IMR-90 (cell line): ENCODE measurements around the gene PJA2. TPM values are rescaled to one million over a fixed set of nuclear protein-coding genes. Genes with fewer than 3 reads are reported as not detected.

ENCODE experiments used
- ATAC-seq: fragments of 200-7000 bp; cut with Tn5 transposase; 2 replicates; pipeline ENCODE4 v1.9.1; 2020; ENCODE audit warnings: low read depth, mild to moderate bottlenecking, moderate library complexity
- BruUV-seq: library from RNA; stranded (reverse); fragments of 400-500 nt; replicated peaks from 2 replicates; lab custom pipeline; 2021; lab: Mats Ljungman, UMichigan
- CTCF ChIA-PET: fragments of 300-600 bp; formaldehyde crosslinking; extraction: SDS; loops from one replicate; lab custom pipeline; 2021; ENCODE audit warnings: antibody characterized with exemption; lab: Yijun Ruan, JAX
- POLR2A ChIA-PET: fragments of 300-600 bp; sonication (Branson Sonifier 250); formaldehyde crosslinking; loops from one replicate; lab custom pipeline; 2022; ENCODE audit warnings: antibody characterized with exemption; ENCODE audit not compliant: unreplicated experiment; lab: Charles Lee
- DNase-seq: peaks from one replicate; pipeline ENCODE4 v3.0.0; 2013
- H2AFZ ChIP-seq: replicated peaks from 2 replicates; pipeline ENCODE3; 2013; ENCODE audit warnings: low read length, mild to moderate bottlenecking; ENCODE audit not compliant: poor library complexity
- H2AK5ac ChIP-seq: 2 replicates; pipeline ENCODE4 v1.6.1; 2013; ENCODE audit warnings: low read depth, low read length, inconsistent platforms
- H2AK9ac ChIP-seq: replicated peaks from 2 replicates; pipeline ENCODE3; 2013; ENCODE audit warnings: mild to moderate bottlenecking, low read depth, low read length, moderate library complexity; ENCODE audit not compliant: poor library complexity
- H2BK120ac ChIP-seq: 2 replicates; pipeline ENCODE4 v1.6.1; 2013; ENCODE audit warnings: low read depth, low read length, inconsistent platforms
- H2BK15ac ChIP-seq: 3 replicates; pipeline ENCODE4 v1.6.1; 2013; ENCODE audit warnings: low read depth, low read length, inconsistent platforms
- H2BK20ac ChIP-seq: 2 replicates; pipeline ENCODE4 v1.6.1; 2013; ENCODE audit warnings: low read depth, mild to moderate bottlenecking, inconsistent platforms, low read length, moderate library complexity
- H2BK5ac ChIP-seq: 2 replicates; pipeline ENCODE4 v1.6.1; 2013; ENCODE audit warnings: mild to moderate bottlenecking, low read depth, low read length, inconsistent platforms; ENCODE audit not compliant: poor library complexity, severe bottlenecking
- H3K14ac ChIP-seq: replicated peaks from 2 replicates; pipeline ENCODE4 v1.6.1; 2013; ENCODE audit warnings: low read depth, low read length, inconsistent platforms
- H3K18ac ChIP-seq: 2 replicates; pipeline ENCODE4 v1.6.1; 2013; ENCODE audit warnings: low read depth, low read length, control low read depth
- H3K23ac ChIP-seq: 2 replicates; pipeline ENCODE4 v1.6.1; 2013; ENCODE audit warnings: low read depth, low read length, inconsistent platforms
- H3K27ac ChIP-seq: 2 replicates; pipeline ENCODE4 v1.5.1; 2013; ENCODE audit warnings: mild to moderate bottlenecking, control low read depth, low read length; ENCODE audit not compliant: insufficient read depth
- H3K27me3 ChIP-seq: 2 replicates; pipeline ENCODE4 v1.6.1; 2013; ENCODE audit warnings: low read length; ENCODE audit not compliant: control insufficient read depth, insufficient read depth
- H3K36me3 ChIP-seq: 2 replicates; pipeline ENCODE4 v1.6.1; 2013; ENCODE audit warnings: low read length, mixed read lengths; ENCODE audit not compliant: control insufficient read depth, insufficient read depth
- H3K4ac ChIP-seq: 2 replicates; pipeline ENCODE4 v1.6.1; 2013; ENCODE audit warnings: low read depth, low read length, inconsistent platforms
- H3K4me1 ChIP-seq: 2 replicates; pipeline ENCODE4 v1.6.1; 2013; ENCODE audit warnings: low read length, mixed read lengths; ENCODE audit not compliant: control insufficient read depth, insufficient read depth
- H3K4me2 ChIP-seq: 2 replicates; pipeline ENCODE4 v1.6.1; 2013; ENCODE audit warnings: low read depth, mild to moderate bottlenecking, control low read depth, low read length, moderate library complexity
- H3K4me3 ChIP-seq: 2 replicates; pipeline ENCODE4 v1.5.1; 2013; ENCODE audit warnings: low read depth, mild to moderate bottlenecking, control low read depth, low read length, moderate library complexity; ENCODE audit not compliant: insufficient read depth
- H3K56ac ChIP-seq: 2 replicates; pipeline ENCODE4 v1.6.1; 2013; ENCODE audit warnings: low read length, inconsistent platforms; ENCODE audit not compliant: insufficient read depth; ENCODE audit errors: extremely low read depth
- H3K79me1 ChIP-seq, 2 experiments: 2 replicates each; pipeline ENCODE4 v1.6.1; 2013; ENCODE audit warnings: low read length in 2 of 2, inconsistent platforms in 1 of 2, low read depth in 1 of 2
- H3K9ac ChIP-seq: 2 replicates; pipeline ENCODE4 v1.6.1; 2013; ENCODE audit warnings: low read depth, low read length, control low read depth
- H3K9me1 ChIP-seq: 2 replicates; pipeline ENCODE4 v1.6.1; 2013; ENCODE audit warnings: low read length, inconsistent platforms; ENCODE audit not compliant: insufficient read depth
- H3K9me3 ChIP-seq: 2 replicates; pipeline ENCODE4 v1.6.1; 2013; ENCODE audit warnings: low read length; ENCODE audit not compliant: control insufficient read depth, insufficient read depth
- H4K20me1 ChIP-seq: 2 replicates; pipeline ENCODE4 v1.6.1; 2013; ENCODE audit warnings: low read length, inconsistent platforms; ENCODE audit not compliant: insufficient read depth
- H4K5ac ChIP-seq: 2 replicates; pipeline ENCODE4 v1.6.1; 2013; ENCODE audit warnings: mild to moderate bottlenecking, low read depth, low read length, control low read depth
- H4K8ac ChIP-seq, 2 experiments: 2 replicates each; pipeline ENCODE4 v1.6.1; 2013; ENCODE audit warnings: low read depth in 2 of 2, low read length in 2 of 2, control low read depth in 1 of 2, inconsistent platforms in 1 of 2
- H4K91ac ChIP-seq: 2 replicates; pipeline ENCODE4 v1.6.1; 2013; ENCODE audit warnings: low read depth, low read length, inconsistent platforms; ENCODE audit not compliant: insufficient read depth
- CEBPB ChIP-seq: IDR thresholded peaks from 2 replicates; pipeline ENCODE4 v1.6.1; 2012; ENCODE audit warnings: low read depth, low read length, improper control_type of control experiment
- CTCF ChIP-seq: conservative IDR thresholded peaks from 2 replicates; pipeline ENCODE4 v1.5.1; 2012; ENCODE audit warnings: mild to moderate bottlenecking, low read depth, low read length, improper control_type of control experiment
- ELK1 ChIP-seq: fragments of 150-350 bp; IDR thresholded peaks from 2 replicates; pipeline ENCODE4 v1.6.1; 2016; ENCODE audit warnings: low read depth, mild to moderate bottlenecking, low read length, moderate library complexity, borderline replicate concordance
- MAFK ChIP-seq: IDR thresholded peaks from 2 replicates; pipeline ENCODE4 v1.6.1; 2012; ENCODE audit warnings: low read depth, low read length, improper control_type of control experiment
- MAZ ChIP-seq: IDR thresholded peaks from 2 replicates; pipeline ENCODE4 v1.6.1; 2012; ENCODE audit warnings: low read depth, mild to moderate bottlenecking, low read length, improper control_type of control experiment, moderate library complexity, borderline replicate concordance
- RCOR1 ChIP-seq: IDR thresholded peaks from 2 replicates; pipeline ENCODE4 v1.6.1; 2012; ENCODE audit warnings: mild to moderate bottlenecking, low read length, improper control_type of control experiment; ENCODE audit not compliant: insufficient replicate concordance
- SMC3 ChIP-seq: fragments of 150-350 bp; IDR thresholded peaks from 2 replicates; pipeline ENCODE4 v1.6.1; 2016; ENCODE audit warnings: low read depth, mild to moderate bottlenecking, antibody characterized with exemption, low read length, moderate library complexity
- WGBS, 2 experiments: methylation state at CpG; one replicate each; pipeline versions ENCODE4 v1.1.5 to v1.1.7; 2013; ENCODE audit warnings: missing lambda C conversion rate in 2 of 2; ENCODE audit not compliant: insufficient read length in 1 of 2; ENCODE audit errors: extremely low coverage in 2 of 2; 5-methylcytosine and 5-hydroxymethylcytosine counted together
- dilution Hi-C: fragments of 300-500 bp; cut with HindIII; formaldehyde crosslinking; loops from one replicate; pipeline ENCODE4 v1.14.3; 2018; ENCODE audit warnings: low sequenced_read_pairs; ENCODE audit not compliant: unreplicated experiment
- in situ Hi-C: fragments of 300-500 bp; cut with MboI; formaldehyde crosslinking; loops from 3 replicates; pipeline ENCODE4 v1.14.3; 2019; ENCODE audit warnings: low sequenced_read_pairs, inconsistent platforms, mixed read lengths
- intact Hi-C: fragments of 100-400 bp; cut with micrococcal nuclease; formaldehyde crosslinking; loops from 2 replicates; pipeline ENCODE4 v1.10.0; 2022
- polyA plus RNA-seq, 3 experiments: library from polyadenylated mRNA; depleted of rRNA; stranded (reverse); fragments of >200 nt; gene quantifications; 2 replicates each; pipeline ENCODE4 v1.2.3, GENCODE V29; 2012; ENCODE audit warnings: low replicate concordance in 1 of 3
- total RNA-seq: library from RNA; depleted of rRNA; stranded (reverse); fragments of >200 nt; gene quantifications from 2 replicates; pipeline ENCODE4 v1.2.3, GENCODE V29; 2012

The PJA2 gene
- total and polyA plus RNA-seq, 2 of the 4 experiments (the other 2 are of a cell fraction), result 42.3 to 70.6 TPM

GRCh38 chr5:109334056-109334455, 75.7 kb downstream of the PJA2 start:
- no peak overlapping the region for H3K56ac ChIP-seq
- peaks cover 20% of the 10 kb centered on the region for H3K36me3 ChIP-seq
- no peak overlapping the region for H3K14ac ChIP-seq
- H2BK5ac ChIP-seq, result no peak overlapping the region
- no peak overlapping the region for H3K4me2 ChIP-seq
- no peak overlapping the region for H3K23ac ChIP-seq
- ChIA-PET POLR2A (no interaction called here), CTCF (interaction anchor here (0.6 kb wide), 1 partner anchor 994 kb away, joined by 4 read pairs; no protein-coding TSS in a partner anchor)
- H2AK5ac ChIP-seq, result no peak overlapping the region
- no peak overlapping the region for H2AFZ ChIP-seq
- no peak for TF ChIP-seq ELK1
- TF ChIP-seq MAFK, result no peak
- peak; percentile 73 for TF ChIP-seq CEBPB
- no peak for TF ChIP-seq MAZ
- no peak for TF ChIP-seq CTCF
- no peak for TF ChIP-seq SMC3
- no peak for TF ChIP-seq RCOR1
- no CpG with 5 or more reads among the region's 1 CpG for WGBS, 2 experiments
- no peak overlapping the region for H3K27ac ChIP-seq
- no peak overlapping the region for H2BK120ac ChIP-seq
- ATAC-seq (no peak), DNase-seq (no peak)
- no peak overlapping the region for H4K8ac ChIP-seq
- peaks cover 6% of the 10 kb centered on the region for H3K9me1 ChIP-seq
- no peak overlapping the region for H2AK9ac ChIP-seq
- H4K91ac ChIP-seq, result no peak overlapping the region
- H3K4me1 ChIP-seq, result 0 out of 2 replicates have a peak, but pooled peaks cover 1% of the 10 kb centered on the region
- H4K20me1 ChIP-seq, result no peaks in the 10 kb centered on the region
- no peaks in the 10 kb centered on the region for H3K9me3 ChIP-seq
- no peak overlapping the region for H3K9ac ChIP-seq
- BruUV-seq, result no TSS peak
- no peaks in the 10 kb centered on the region for H3K27me3 ChIP-seq
- no peak overlapping the region for H4K5ac ChIP-seq
- H2BK20ac ChIP-seq, result no peak overlapping the region
- intact Hi-C loops, result no loop called here
- no peak overlapping the region for H3K4me3 ChIP-seq
- in situ Hi-C loops, result no loop called here
- dilution Hi-C loops, result no loop called here
- H3K79me1 ChIP-seq, result peaks cover 2 to 7% of the 10 kb centered on the region in 2 experiments; a peak in 1 of 4 replicates
- H2BK15ac ChIP-seq, result no peak overlapping the region
- no peak overlapping the region for H3K18ac ChIP-seq
- H3K4ac ChIP-seq, result no peak overlapping the region
